Activated naive CD4-positive, alpha-beta T cell treated with anti-CD3 and anti-CD28 coated beads for 36 hours (primary cell): ENCODE results near the gene DENND5B. TPM values are rescaled to one million over a fixed set of nuclear protein-coding genes. Genes with fewer than 3 reads are reported as not detected.
A peak's percentile ranks its signal among the peaks of the same experiment; 100 is the strongest.
"Not testable (repeated sequence)": the region's sequence is repeated elsewhere in the genome, so short reads cannot be mapped to it uniquely, and the experiment has no call there.

Experiments
- CTCF ChIA-PET: fragments of 350-600 bp; sonication (Branson Sonifier 250); formaldehyde crosslinking; loops from one replicate; lab custom pipeline; 2021; ENCODE audit warnings: antibody characterized with exemption; lab: Charles Lee
- DNase-seq: peaks from one replicate; pipeline ENCODE4 v3.0.0-alpha.2; 2020
- H3K27ac Mint-ChIP-seq: one replicate; pipeline ENCODE4 v1.8.0; 2021; ENCODE audit warnings: mild to moderate bottlenecking, mixed read lengths
- H3K27me3 Mint-ChIP-seq: one replicate; pipeline ENCODE4 v1.8.0; 2021; ENCODE audit warnings: low read depth, mixed read lengths
- H3K36me3 Mint-ChIP-seq: one replicate; pipeline ENCODE4 v1.8.0; 2021; ENCODE audit warnings: low read depth, mixed read lengths
- H3K4me1 Mint-ChIP-seq: one replicate; pipeline ENCODE4 v1.8.0; 2021; ENCODE audit warnings: low read depth, mixed read lengths
- H3K4me3 Mint-ChIP-seq: one replicate; pipeline ENCODE4 v1.8.0; 2021; ENCODE audit warnings: mild to moderate bottlenecking, moderate library complexity, mixed read lengths
- H3K9me3 Mint-ChIP-seq: one replicate; pipeline ENCODE4 v1.8.0; 2021; ENCODE audit warnings: mixed read lengths
- intact Hi-C: fragments of 100-400 bp; cut with micrococcal nuclease; formaldehyde crosslinking; loops from one replicate; pipeline ENCODE4 v1.15.1; 2023
- total RNA-seq, 2 experiments: library from RNA; stranded (reverse); gene quantifications; one replicate each; pipeline ENCODE4 v1.2.3, GENCODE V29; 2021

The DENND5B gene
- total RNA-seq, 2 experiments from 2014 or later = 0.29 to 0.37 TPM

- DNase-seq = no peak
- Mint-ChIP-seq H3K36me3 (no peaks in the 10 kb centered on the region), H3K27ac (no peak overlapping the region), H3K4me1 (no peaks in the 10 kb centered on the region), H3K27me3 (no peaks in the 10 kb centered on the region), H3K4me3 (no peak overlapping the region), H3K9me3 (no peaks in the 10 kb centered on the region)
- CTCF ChIA-PET = interaction anchor here (0.6 kb wide), 1 partner anchor 887 kb away, joined by 3 read pairs; no protein-coding TSS in a partner anchor
- intact Hi-C loops = no loop called here
These were observed 178.6 kb downstream of the DENND5B start for GRCh38 chr12:31412292-31412801.

GRCh38 chr12:31408763-31409162 lies 182.2 kb downstream of the DENND5B start:
- CTCF ChIA-PET = interaction anchor here (1.3 kb wide), 1 partner anchor 137 kb away, joined by 4 read pairs; no protein-coding TSS in a partner anchor
- Mint-ChIP-seq H3K4me1 (no peaks in the 10 kb centered on the region), H3K27me3 (no peaks in the 10 kb centered on the region), H3K9me3 (no peaks in the 10 kb centered on the region), H3K4me3 (no peak overlapping the region), H3K27ac (no peak overlapping the region), H3K36me3 (no peaks in the 10 kb centered on the region)
- intact Hi-C loops = no loop called here
- DNase-seq = no peak

- Mint-ChIP-seq H3K27ac (no peak overlapping the region), H3K36me3 (no peaks in the 10 kb centered on the region), H3K27me3 (no peaks in the 10 kb centered on the region), H3K4me1 (no peaks in the 10 kb centered on the region), H3K9me3 (no peaks in the 10 kb centered on the region), H3K4me3 (no peak overlapping the region)
- DNase-seq = no peak
- intact Hi-C loops = no loop called here
- CTCF ChIA-PET = no interaction called here
These were observed 183.4 kb downstream of the DENND5B start for GRCh38 chr12:31407562-31407961.

- intact Hi-C loops = no loop called here
- Mint-ChIP-seq H3K27ac (no peak overlapping the region), H3K4me3 (no peak overlapping the region), H3K27me3 (no peaks in the 10 kb centered on the region), H3K36me3 (no peaks in the 10 kb centered on the region), H3K9me3 (no peaks in the 10 kb centered on the region), H3K4me1 (no peaks in the 10 kb centered on the region)
- CTCF ChIA-PET = interaction anchor here (0.5 to 1.0 kb wide), 4 partner anchors 10 to 889 kb away, joined by 3 to 4 read pairs (median 4); no protein-coding TSS in a partner anchor
- DNase-seq = no peak
These were observed 184.6 kb downstream of the DENND5B start for GRCh38 chr12:31406345-31406744.

- intact Hi-C loops = no loop called here
- DNase-seq = no peak
- no peaks in the 10 kb centered on the region for H3K4me1 Mint-ChIP-seq
- no peaks in the 10 kb centered on the region for H3K27me3 Mint-ChIP-seq
- no peak overlapping the region for H3K27ac Mint-ChIP-seq
- H3K9me3 Mint-ChIP-seq = no peaks in the 10 kb centered on the region
- no peak overlapping the region for H3K4me3 Mint-ChIP-seq
- no peaks in the 10 kb centered on the region for H3K36me3 Mint-ChIP-seq
- CTCF ChIA-PET = interaction anchor here (0.9 to 4.3 kb wide), 4 partner anchors 12 to 234 kb away, joined by 4 to 46 read pairs (median 24); no protein-coding TSS in a partner anchor
These were observed 185.9 kb downstream of the DENND5B start for GRCh38 chr12:31405021-31405420.

GRCh38 chr12:31403099-31403607 lies 187.8 kb downstream of the DENND5B start:
- CTCF ChIA-PET = interaction anchor here (0.6 to 4.3 kb wide), 24 partner anchors 11 to 558 kb away, joined by 3 to 46 read pairs (median 4); no protein-coding TSS in a partner anchor

GRCh38 chr12:31393004-31393550 lies 197.9 kb downstream of the DENND5B start:
- no peaks in the 10 kb centered on the region for H3K4me1 Mint-ChIP-seq
- H3K27ac Mint-ChIP-seq = no peak overlapping the region
- no peak overlapping the region for H3K4me3 Mint-ChIP-seq
- no peaks in the 10 kb centered on the region for H3K36me3 Mint-ChIP-seq
- CTCF ChIA-PET = interaction anchor here (1.5 kb wide), 1 partner anchor 11 kb away, joined by 9 read pairs; no protein-coding TSS in a partner anchor
- no peaks in the 10 kb centered on the region for H3K9me3 Mint-ChIP-seq
- DNase-seq = no peak
- H3K27me3 Mint-ChIP-seq = no peaks in the 10 kb centered on the region
- intact Hi-C loops = no loop called here

More at GRCh38 chr12:31403099-31403607, 187.8 kb downstream of the DENND5B start:
- DNase-seq = peak; percentile 69
- intact Hi-C loops = loop anchor here (1.0 to 5.0 kb wide), 2 partner anchors 233 to 909 kb away; no protein-coding TSS in a partner anchor
- H3K27ac Mint-ChIP-seq, H3K36me3 Mint-ChIP-seq, H3K27me3 Mint-ChIP-seq, H3K4me3 Mint-ChIP-seq, H3K9me3 Mint-ChIP-seq, H3K4me1 Mint-ChIP-seq: not testable (repeated sequence)

GRCh38 chr12:31390991-31391390 lies 199.9 kb downstream of the DENND5B start:
- Mint-ChIP-seq H3K4me3 (no peak overlapping the region), H3K27ac (no peak overlapping the region), H3K36me3 (no peaks in the 10 kb centered on the region), H3K9me3 (no peaks in the 10 kb centered on the region), H3K4me1 (no peaks in the 10 kb centered on the region), H3K27me3 (no peaks in the 10 kb centered on the region)
- DNase-seq = no peak
- intact Hi-C loops = no loop called here
- CTCF ChIA-PET = interaction anchor here (0.7 to 1.2 kb wide), 2 partner anchors 120 to 140 kb away, joined by 3 to 5 read pairs; no protein-coding TSS in a partner anchor

- H3K4me3 Mint-ChIP-seq = no peak overlapping the region
- H3K27me3 Mint-ChIP-seq = peaks cover 2% of the 10 kb centered on the region
- H3K27ac Mint-ChIP-seq = no peak overlapping the region
- H3K9me3 Mint-ChIP-seq = no peaks in the 10 kb centered on the region
- no peaks in the 10 kb centered on the region for H3K36me3 Mint-ChIP-seq
- no peak for DNase-seq
- H3K4me1 Mint-ChIP-seq = no peaks in the 10 kb centered on the region
- CTCF ChIA-PET = no interaction called here
- intact Hi-C loops = no loop called here
These were observed 202.2 kb downstream of the DENND5B start for GRCh38 chr12:31388713-31389112.

- Mint-ChIP-seq H3K36me3 (no peaks in the 10 kb centered on the region), H3K27me3 (peaks cover 2% of the 10 kb centered on the region), H3K4me3 (no peak overlapping the region), H3K4me1 (no peaks in the 10 kb centered on the region), H3K9me3 (no peaks in the 10 kb centered on the region), H3K27ac (no peak overlapping the region)
- CTCF ChIA-PET = interaction anchor here (1.2 kb wide), 1 partner anchor 15 kb away, joined by 7 read pairs; no protein-coding TSS in a partner anchor
- intact Hi-C loops = no loop called here
- no peak for DNase-seq
These were observed 203.5 kb downstream of the DENND5B start for GRCh38 chr12:31387466-31387865.

- CTCF ChIA-PET = interaction anchor here (0.6 to 1.2 kb wide), 2 partner anchors 16 to 133 kb away, joined by 3 to 7 read pairs; no protein-coding TSS in a partner anchor
- H3K36me3 Mint-ChIP-seq = no peaks in the 10 kb centered on the region
- intact Hi-C loops = no loop called here
- no peaks in the 10 kb centered on the region for H3K4me1 Mint-ChIP-seq
- H3K4me3 Mint-ChIP-seq = no peak overlapping the region
- DNase-seq = no peak
- H3K27ac Mint-ChIP-seq = no peak overlapping the region
- peaks cover 2% of the 10 kb centered on the region for H3K27me3 Mint-ChIP-seq
- H3K9me3 Mint-ChIP-seq = no peaks in the 10 kb centered on the region
These were observed 203.9 kb downstream of the DENND5B start for GRCh38 chr12:31387011-31387410.

- Mint-ChIP-seq H3K4me1 (no peaks in the 10 kb centered on the region), H3K4me3 (no peak overlapping the region), H3K36me3 (no peaks in the 10 kb centered on the region), H3K27me3 (peaks cover 2% of the 10 kb centered on the region), H3K9me3 (no peaks in the 10 kb centered on the region), H3K27ac (no peak overlapping the region)
- intact Hi-C loops = no loop called here
- no peak for DNase-seq
- CTCF ChIA-PET = interaction anchor here (0.6 kb wide), 1 partner anchor 133 kb away, joined by 3 read pairs; no protein-coding TSS in a partner anchor
These were observed 204.6 kb downstream of the DENND5B start for GRCh38 chr12:31386364-31386777.
